ENCODE results near the gene EPG5. TPM values are rescaled to one million over a fixed set of nuclear protein-coding genes. Genes with fewer than 3 reads are reported as not detected.

The EPG5 gene, protein sequence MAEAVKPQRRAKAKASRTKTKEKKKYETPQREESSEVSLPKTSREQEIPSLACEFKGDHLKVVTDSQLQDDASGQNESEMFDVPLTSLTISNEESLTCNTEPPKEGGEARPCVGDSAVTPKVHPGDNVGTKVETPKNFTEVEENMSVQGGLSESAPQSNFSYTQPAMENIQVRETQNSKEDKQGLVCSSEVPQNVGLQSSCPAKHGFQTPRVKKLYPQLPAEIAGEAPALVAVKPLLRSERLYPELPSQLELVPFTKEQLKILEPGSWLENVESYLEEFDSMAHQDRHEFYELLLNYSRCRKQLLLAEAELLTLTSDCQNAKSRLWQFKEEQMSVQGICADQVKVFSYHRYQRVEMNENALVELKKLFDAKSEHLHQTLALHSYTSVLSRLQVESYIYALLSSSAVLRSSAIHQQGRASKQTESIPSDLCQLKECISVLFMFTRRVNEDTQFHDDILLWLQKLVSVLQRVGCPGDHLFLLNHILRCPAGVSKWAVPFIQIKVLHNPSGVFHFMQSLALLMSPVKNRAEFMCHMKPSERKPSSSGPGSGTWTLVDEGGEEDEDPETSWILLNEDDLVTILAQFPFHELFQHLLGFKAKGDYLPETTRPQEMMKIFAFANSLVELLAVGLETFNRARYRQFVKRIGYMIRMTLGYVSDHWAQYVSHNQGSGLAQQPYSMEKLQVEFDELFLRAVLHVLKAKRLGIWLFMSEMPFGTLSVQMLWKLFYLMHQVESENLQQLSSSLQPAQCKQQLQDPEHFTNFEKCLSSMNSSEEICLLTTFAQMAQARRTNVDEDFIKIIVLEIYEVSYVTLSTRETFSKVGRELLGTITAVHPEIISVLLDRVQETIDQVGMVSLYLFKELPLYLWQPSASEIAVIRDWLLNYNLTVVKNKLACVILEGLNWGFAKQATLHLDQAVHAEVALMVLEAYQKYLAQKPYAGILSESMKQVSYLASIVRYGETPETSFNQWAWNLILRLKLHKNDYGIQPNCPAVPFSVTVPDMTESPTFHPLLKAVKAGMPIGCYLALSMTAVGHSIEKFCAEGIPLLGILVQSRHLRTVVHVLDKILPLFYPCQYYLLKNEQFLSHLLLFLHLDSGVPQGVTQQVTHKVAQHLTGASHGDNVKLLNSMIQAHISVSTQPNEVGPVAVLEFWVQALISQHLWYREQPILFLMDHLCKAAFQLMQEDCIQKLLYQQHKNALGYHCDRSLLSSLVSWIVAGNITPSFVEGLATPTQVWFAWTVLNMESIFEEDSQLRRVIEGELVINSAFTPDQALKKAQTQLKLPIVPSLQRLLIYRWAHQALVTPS (N-terminal part only)
- total RNA-seq: 10 to 100 TPM; 11.6 to 15.2 (median 12.4) TPM
- long read RNA-seq, partial matches to known transcripts: 0 of 1 reads
- long read RNA-seq, other reads (novel, unspliced or antisense): 1 of 1 reads

DNA sequence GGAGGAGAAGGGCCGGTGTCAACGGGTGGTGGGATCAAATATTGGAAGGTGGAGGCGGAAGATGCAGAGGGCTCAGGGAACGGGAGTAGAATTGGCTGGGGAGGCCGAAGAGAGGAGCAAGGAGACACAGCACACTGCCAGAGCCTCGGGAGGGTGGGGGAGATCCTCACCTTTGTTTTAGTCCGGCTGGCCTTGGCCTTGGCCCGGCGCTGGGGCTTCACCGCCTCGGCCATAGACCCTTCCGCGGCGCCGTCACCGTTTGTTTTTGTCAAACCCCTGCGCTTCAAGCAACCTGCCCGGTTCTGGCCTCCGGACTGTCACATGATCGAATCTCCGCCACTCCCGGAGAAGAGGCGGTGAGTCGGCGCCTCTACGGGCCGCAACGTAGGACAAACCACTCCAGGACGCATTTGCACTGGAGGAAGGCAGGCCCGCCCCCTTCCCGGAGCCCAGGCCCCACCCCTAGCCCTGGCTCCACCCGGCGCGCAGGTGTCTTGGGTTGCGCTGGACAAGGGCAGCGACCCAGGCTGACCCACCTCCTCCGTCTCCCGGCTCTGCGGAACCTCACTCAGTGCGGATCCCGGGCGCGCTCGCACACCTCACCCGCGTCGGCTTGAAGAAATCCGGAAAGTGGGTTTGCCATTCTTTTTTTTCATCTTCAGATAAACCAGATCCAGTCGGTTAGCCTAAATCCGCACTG is at the start of gene EPG5:
TSS of gene EPG5 (minus strand) at position 323 of the 700 bp plus-strand sequence. CDS start at position 233, 90 bp downstream.
- no peaks in the 10 kb centered on the region for H3K27me3 ChIP-seq
- H3K36me3 ChIP-seq: no peaks in the 10 kb centered on the region
- H3K9me3 ChIP-seq: no peaks in the 10 kb centered on the region
- H3K4me3 ChIP-seq: peak within 1 kb of the TSS; percentile 81 to 93 (median 90)
- TF ChIP-seq, protein P1, sequence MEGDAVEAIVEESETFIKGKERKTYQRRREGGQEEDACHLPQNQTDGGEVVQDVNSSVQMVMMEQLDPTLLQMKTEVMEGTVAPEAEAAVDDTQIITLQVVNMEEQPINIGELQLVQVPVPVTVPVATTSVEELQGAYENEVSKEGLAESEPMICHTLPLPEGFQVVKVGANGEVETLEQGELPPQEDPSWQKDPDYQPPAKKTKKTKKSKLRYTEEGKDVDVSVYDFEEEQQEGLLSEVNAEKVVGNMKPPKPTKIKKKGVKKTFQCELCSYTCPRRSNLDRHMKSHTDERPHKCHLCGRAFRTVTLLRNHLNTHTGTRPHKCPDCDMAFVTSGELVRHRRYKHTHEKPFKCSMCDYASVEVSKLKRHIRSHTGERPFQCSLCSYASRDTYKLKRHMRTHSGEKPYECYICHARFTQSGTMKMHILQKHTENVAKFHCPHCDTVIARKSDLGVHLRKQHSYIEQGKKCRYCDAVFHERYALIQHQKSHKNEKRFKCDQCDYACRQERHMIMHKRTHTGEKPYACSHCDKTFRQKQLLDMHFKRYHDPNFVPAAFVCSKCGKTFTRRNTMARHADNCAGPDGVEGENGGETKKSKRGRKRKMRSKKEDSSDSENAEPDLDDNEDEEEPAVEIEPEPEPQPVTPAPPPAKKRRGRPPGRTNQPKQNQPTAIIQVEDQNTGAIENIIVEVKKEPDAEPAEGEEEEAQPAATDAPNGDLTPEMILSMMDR (IDR thresholded peaks at IDR 0.05): no peak
- TF ChIP-seq POLR2A (IDR thresholded peaks at IDR 0.05): peak; percentile 87
- intact Hi-C loops (cut with DNase I): no loop called here
- H3K4me1 ChIP-seq: peaks cover 0 to 11% (median 4%) of the 10 kb centered on the region in 4 donors
- WGBS (ENCODE audit: insufficient coverage, low coverage, low lambda C conversion rate, missing lambda C conversion rate): 0% methylated on average over 24 of the region's 50 CpGs
- ATAC-seq: peak; percentile 98 to 100 (median 100)
- H3K27ac ChIP-seq: peak within 1 kb of the TSS; percentile 65 to 86 (median 73)
- peak; percentile 96 to 99 (median 99) for DNase-seq

DNA sequence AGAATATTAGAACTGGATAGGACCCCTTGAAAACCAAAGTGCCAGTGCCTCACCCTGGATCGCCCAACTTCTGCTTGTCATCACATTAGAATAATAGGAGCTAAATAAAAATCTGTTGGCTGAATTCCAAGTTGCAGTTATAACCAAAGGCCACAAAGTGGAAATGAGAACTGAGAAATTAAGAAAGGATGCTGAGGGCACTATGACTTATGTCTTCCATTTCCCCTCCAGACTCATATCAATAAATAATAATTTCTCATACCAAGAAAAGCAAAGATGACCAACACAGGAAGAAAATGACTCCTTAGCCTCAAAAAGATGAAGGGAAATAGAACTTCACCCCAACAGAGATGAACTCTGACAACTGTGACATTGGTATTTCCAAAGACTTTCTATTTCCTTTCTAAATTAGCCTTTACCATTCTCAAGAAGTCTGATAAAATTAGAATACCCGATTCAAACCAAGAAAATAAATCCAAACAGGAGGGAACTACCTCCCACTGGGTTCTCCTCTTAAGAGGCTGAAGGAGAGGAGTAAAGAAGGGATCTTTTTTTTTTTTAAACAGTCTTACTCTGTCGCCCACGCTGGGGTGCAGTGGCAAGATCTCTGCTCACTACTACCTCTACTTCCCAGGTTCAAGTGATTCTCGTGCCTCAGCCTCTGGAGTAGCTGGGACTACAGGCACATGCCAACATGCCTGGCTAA is 46.5 kb upstream of the EPG5 start:
- TF ChIP-seq POLR2A (IDR thresholded peaks at IDR 0.05): no peak
- TF ChIP-seq, protein P1 (IDR thresholded peaks at IDR 0.05): no peak
- Histone ChIP-seq H3K27me3 (no peaks in the 10 kb centered on the region), H3K36me3 (no peaks in the 10 kb centered on the region), H3K4me3 (no peak overlapping the region), H3K4me1 (peaks cover 0 to 10% (median 0%) of the 10 kb centered on the region in 4 donors), H3K9me3 (no peaks in the 10 kb centered on the region), H3K27ac (no peak overlapping the region)
- DNase-seq: no peak
- WGBS (ENCODE audit: insufficient coverage, low coverage, low lambda C conversion rate, missing lambda C conversion rate): 49% methylated on average over 4 of the region's 5 CpGs
- ATAC-seq: no peak
- intact Hi-C loops (cut with DNase I): no loop called here

DNA sequence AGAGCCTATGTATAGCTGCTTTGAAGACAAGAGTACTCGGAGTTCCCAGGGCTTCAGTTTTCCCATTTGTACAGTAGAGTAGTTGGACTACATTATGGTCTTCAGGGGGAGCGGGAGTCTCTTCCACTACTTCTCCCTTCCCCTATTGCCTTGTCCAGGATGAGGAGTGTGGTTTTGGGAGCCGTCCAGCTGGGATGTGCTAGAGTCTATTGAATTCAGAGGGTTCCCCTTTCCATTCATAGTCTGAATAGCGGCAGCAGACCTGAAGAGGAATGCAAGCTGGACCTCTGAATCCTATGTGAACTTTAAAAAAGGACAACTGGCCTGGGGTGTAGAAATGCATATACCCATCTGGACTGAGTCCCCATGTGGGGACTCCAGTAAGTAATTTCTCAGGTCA is 43.5 kb upstream of the EPG5 start:
- H3K27me3 ChIP-seq: no peaks in the 10 kb centered on the region
- 78% methylated on average over 4 of the region's 4 CpGs for WGBS (ENCODE audit: insufficient coverage, low coverage, low lambda C conversion rate, missing lambda C conversion rate)
- intact Hi-C loops (cut with DNase I): no loop called here
- peak in 1 of 4 donors; percentile 18 for ATAC-seq
- TF ChIP-seq, protein P1 (IDR thresholded peaks at IDR 0.05): no peak
- TF ChIP-seq POLR2A (IDR thresholded peaks at IDR 0.05): no peak
- no peak overlapping the region for H3K4me3 ChIP-seq
- DNase-seq: no peak
- H3K36me3 ChIP-seq: no peaks in the 10 kb centered on the region
- peaks cover 0 to 10% (median 0%) of the 10 kb centered on the region in 4 donors for H3K4me1 ChIP-seq
- no peaks in the 10 kb centered on the region for H3K9me3 ChIP-seq
- H3K27ac ChIP-seq: no peak overlapping the region
